ENCODE results near the gene ZNF827. TPM values are rescaled to one million over a fixed set of nuclear protein-coding genes. Genes with fewer than 3 reads are reported as not detected.

The ZNF827 gene
- total RNA-seq, 1 donor from 2014 or later = 20.3 TPM

GRCh38 chr4:145716661-145717200 is 221.9 kb downstream of the ZNF827 start:
- no peak for DNase-seq (ENCODE audit: low spot score)

DNA sequence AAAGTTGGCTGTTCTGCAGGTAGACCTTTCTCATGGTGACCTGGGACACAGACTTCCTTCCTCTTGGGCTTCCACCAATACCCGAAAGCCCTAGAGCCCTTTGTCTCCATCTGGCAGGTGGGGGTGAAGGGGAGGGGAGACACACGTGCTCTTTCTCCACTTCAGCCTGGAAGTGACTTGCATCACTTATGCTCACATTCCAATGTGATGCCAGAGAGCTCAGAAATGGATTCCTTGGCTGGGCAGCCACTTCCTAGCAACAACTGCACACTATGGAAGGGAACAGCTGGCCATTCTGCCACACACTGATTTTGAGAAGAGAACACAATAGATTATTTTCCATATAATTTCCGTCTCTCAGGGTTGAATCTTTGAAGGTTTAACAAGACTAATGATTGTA is 222.4 kb downstream of the ZNF827 start:
- no peak for DNase-seq (ENCODE audit: low spot score)

- DNase-seq (ENCODE audit: low spot score) = no peak
These were observed 228.8 kb downstream of the ZNF827 start for GRCh38 chr4:145709843-145710242.

- no peak for DNase-seq (ENCODE audit: low spot score)
These were observed 229.3 kb downstream of the ZNF827 start for GRCh38 chr4:145709336-145709735.

Other genes starting within 250 kb of the ZNF827 start
- 23.5 TPM for gene LSM6, start 236.9 kb upstream of the ZNF827 start, total RNA-seq